ENCODE data around the gene ZCCHC7. TPM values are rescaled to one million over a fixed set of nuclear protein-coding genes. Genes with fewer than 3 reads are reported as not detected.
"Not testable (repeated sequence)": the region's sequence is repeated elsewhere in the genome, so short reads cannot be mapped to it uniquely, and the experiment has no call there.

Gene ZCCHC7
- total RNA-seq, 1 donor = 32.6 TPM

- Histone ChIP-seq H2AFZ (ENCODE audit: low read length) (no peak overlapping the region), H3K4me3 (ENCODE audit: insufficient read depth, low read length) (no peak overlapping the region), H3K4me1 (ENCODE audit: insufficient read depth, low read length) (no peaks in the 10 kb centered on the region), H3K36me3 (ENCODE audit: insufficient read depth, low read length) (peaks cover 20% of the 10 kb centered on the region), H4K20me1 (ENCODE audit: insufficient read depth, low read length) (no peaks in the 10 kb centered on the region), H3K4me2 (ENCODE audit: insufficient read depth, low read length) (no peak overlapping the region), H3K27me3 (ENCODE audit: insufficient read depth, low read length) (no peaks in the 10 kb centered on the region), H3K27ac (ENCODE audit: low read depth, low read length) (no peak overlapping the region), H3K79me2 (ENCODE audit: insufficient read depth, low read length) (peaks cover 27% of the 10 kb centered on the region), H3K9me3 (ENCODE audit: low read depth, low read length) (no peaks in the 10 kb centered on the region)
- no peak for TF ChIP-seq CTCF (IDR thresholded peaks at IDR 0.05; ENCODE audit: extremely low read depth, low read depth, low read length)
- DNase-seq (ENCODE audit: insufficient read length, low spot score, missing footprints) = no peak
These were observed 37.5 kb downstream of the ZCCHC7 start for GRCh38 chr9:37157726-37158377.

- peaks cover 8% of the 10 kb centered on the region for H3K36me3 ChIP-seq (ENCODE audit: insufficient read depth, low read length)
- no peak for TF ChIP-seq CTCF (IDR thresholded peaks at IDR 0.05; ENCODE audit: extremely low read depth, low read depth, low read length)
These were observed 42.9 kb downstream of the ZCCHC7 start for GRCh38 chr9:37163299-37163698.

GRCh38 chr9:37164335-37164734 is 44.0 kb downstream of the ZCCHC7 start:
- H3K4me1 ChIP-seq (ENCODE audit: insufficient read depth, low read length); H3K27me3 ChIP-seq (ENCODE audit: insufficient read depth, low read length); DNase-seq (ENCODE audit: insufficient read length, low spot score, missing footprints); H4K20me1 ChIP-seq (ENCODE audit: insufficient read depth, low read length); H3K79me2 ChIP-seq (ENCODE audit: insufficient read depth, low read length); H3K27ac ChIP-seq (ENCODE audit: low read depth, low read length); H3K4me2 ChIP-seq (ENCODE audit: insufficient read depth, low read length); H3K4me3 ChIP-seq (ENCODE audit: insufficient read depth, low read length); H3K36me3 ChIP-seq (ENCODE audit: insufficient read depth, low read length); H2AFZ ChIP-seq (ENCODE audit: low read length); H3K9me3 ChIP-seq (ENCODE audit: low read depth, low read length): not testable (repeated sequence)

More at GRCh38 chr9:37163299-37163698, 42.9 kb downstream of the ZCCHC7 start:
- Histone ChIP-seq H3K27ac (ENCODE audit: low read depth, low read length) (no peak overlapping the region), H3K9me3 (ENCODE audit: low read depth, low read length) (no peaks in the 10 kb centered on the region), H3K4me1 (ENCODE audit: insufficient read depth, low read length) (no peaks in the 10 kb centered on the region), H3K4me3 (ENCODE audit: insufficient read depth, low read length) (no peak overlapping the region), H2AFZ (ENCODE audit: low read length) (no peak overlapping the region), H3K27me3 (ENCODE audit: insufficient read depth, low read length) (no peaks in the 10 kb centered on the region), H3K4me2 (ENCODE audit: insufficient read depth, low read length) (no peak overlapping the region), H4K20me1 (ENCODE audit: insufficient read depth, low read length) (no peaks in the 10 kb centered on the region), H3K79me2 (ENCODE audit: insufficient read depth, low read length) (peaks cover under 1% of the 10 kb centered on the region)
- no peak for DNase-seq (ENCODE audit: insufficient read length, low spot score, missing footprints)

GRCh38 chr9:37165644-37166043 is 45.3 kb downstream of the ZCCHC7 start:
- Histone ChIP-seq H3K27me3 (ENCODE audit: insufficient read depth, low read length) (no peaks in the 10 kb centered on the region), H3K4me2 (ENCODE audit: insufficient read depth, low read length) (no peak overlapping the region), H3K36me3 (ENCODE audit: insufficient read depth, low read length) (no peaks in the 10 kb centered on the region), H3K4me1 (ENCODE audit: insufficient read depth, low read length) (no peaks in the 10 kb centered on the region), H3K27ac (ENCODE audit: low read depth, low read length) (no peak overlapping the region), H3K79me2 (ENCODE audit: insufficient read depth, low read length) (no peaks in the 10 kb centered on the region), H3K4me3 (ENCODE audit: insufficient read depth, low read length) (no peak overlapping the region), H3K9me3 (ENCODE audit: low read depth, low read length) (no peaks in the 10 kb centered on the region), H4K20me1 (ENCODE audit: insufficient read depth, low read length) (peaks cover 3% of the 10 kb centered on the region), H2AFZ (ENCODE audit: low read length) (no peak overlapping the region)
- no peak for DNase-seq (ENCODE audit: insufficient read length, low spot score, missing footprints)
- no peak for TF ChIP-seq CTCF (IDR thresholded peaks at IDR 0.05; ENCODE audit: extremely low read depth, low read depth, low read length)
